CD4-positive, alpha-beta T cell treated with Interleukin-17A for 1 hour (primary cell): ENCODE measurements around the gene GLIPR1L2.

ENCODE experiments used
- DNase-seq: peaks from one replicate; pipeline ENCODE4 v3.0.0-alpha.2; 2020

Gene GLIPR1L2

GRCh38 chr12:75390899-75391538, at the start of gene GLIPR1L2:
Gene GLIPR1L2, plus strand, starts transcription at chr12:75391089. Its CDS starts 28 bp downstream, at chr12:75391117.
- peak; percentile 95 for DNase-seq

GRCh38 chr12:75341873-75342272, 49.0 kb upstream of the GLIPR1L2 start:
- no peak for DNase-seq

DNA sequence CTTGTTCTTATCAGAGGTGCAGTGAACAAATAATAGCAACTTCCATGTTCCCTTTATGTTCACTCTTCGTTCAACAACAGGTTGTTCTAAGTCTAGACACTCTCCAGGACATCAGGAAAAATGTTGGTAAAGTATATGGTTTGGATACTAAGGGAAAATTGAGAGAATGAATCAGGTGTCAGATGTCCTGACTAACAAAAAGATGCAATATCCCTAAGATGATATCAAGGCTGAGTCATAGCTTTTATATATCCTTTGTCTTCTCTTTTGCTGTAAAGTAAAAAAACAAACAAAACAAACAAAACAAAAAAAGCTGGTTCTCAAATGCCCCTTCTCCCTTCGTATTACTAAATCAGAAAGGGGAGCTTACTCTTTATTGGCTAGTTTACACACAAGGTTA, 45.4 kb upstream of the GLIPR1L2 start:
- no peak for DNase-seq

DNA sequence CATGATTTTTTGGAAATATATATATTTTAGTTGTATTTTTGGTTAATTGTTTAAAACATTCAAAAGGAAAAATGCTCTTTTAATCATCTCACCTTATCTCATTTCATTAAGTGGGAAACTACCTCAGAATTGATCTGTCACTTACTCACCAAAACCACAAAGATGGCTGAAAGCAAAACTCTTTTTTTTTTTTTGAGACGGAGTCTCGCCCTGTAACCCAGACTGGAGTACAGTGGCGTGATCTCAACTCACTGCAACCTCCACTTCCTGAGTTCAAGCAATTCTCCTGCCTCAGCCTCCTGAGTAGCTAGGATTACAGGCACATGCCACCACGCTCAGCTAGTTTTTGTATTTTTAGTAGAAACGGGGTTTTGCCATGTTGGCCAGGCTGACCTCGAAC, 44.7 kb upstream of the GLIPR1L2 start:
- DNase-seq = peak; percentile 30

DNA sequence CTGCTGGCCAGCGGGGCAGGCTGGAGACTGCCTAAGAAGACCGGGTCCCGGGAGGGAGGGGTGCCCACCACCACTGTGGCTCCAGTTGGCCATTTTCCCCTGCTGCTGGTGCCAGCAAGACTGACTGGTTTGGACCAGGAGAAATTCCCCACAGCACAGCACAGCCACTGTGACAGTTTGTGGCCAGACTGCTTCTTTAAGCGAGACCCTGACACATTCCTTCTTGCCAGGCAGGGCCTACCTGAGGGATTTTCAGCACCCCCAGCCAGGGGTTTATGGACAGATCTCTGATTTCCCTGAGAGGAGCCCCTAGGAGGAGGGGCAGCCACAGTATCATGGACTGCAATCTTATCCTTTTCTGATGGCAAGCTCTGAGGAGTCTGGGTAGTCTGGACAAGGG, 40.9 kb upstream of the GLIPR1L2 start:
- no peak for DNase-seq

DNA sequence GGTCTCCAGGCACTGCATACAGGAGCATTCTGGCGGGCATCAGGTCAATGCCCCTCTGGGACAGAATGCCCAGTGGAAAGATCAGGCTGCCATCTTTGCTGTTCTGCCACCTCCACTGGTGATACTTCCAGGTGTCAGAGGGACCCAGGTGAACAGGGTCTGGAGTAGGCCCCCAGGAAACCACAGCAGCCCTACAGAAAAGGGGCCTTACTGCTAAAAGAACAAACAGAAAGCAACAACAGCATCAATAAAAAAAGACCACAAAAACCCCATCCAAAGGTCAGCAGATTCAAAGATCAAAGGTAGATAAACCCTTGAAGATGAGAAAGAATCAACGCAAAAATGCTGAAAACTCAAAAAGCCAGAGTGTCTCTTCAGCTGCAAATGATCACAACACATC, 40.5 kb upstream of the GLIPR1L2 start:
- DNase-seq = no peak

- DNase-seq = no peak
These were observed 36.9 kb upstream of the GLIPR1L2 start for GRCh38 chr12:75354011-75354410.

DNA sequence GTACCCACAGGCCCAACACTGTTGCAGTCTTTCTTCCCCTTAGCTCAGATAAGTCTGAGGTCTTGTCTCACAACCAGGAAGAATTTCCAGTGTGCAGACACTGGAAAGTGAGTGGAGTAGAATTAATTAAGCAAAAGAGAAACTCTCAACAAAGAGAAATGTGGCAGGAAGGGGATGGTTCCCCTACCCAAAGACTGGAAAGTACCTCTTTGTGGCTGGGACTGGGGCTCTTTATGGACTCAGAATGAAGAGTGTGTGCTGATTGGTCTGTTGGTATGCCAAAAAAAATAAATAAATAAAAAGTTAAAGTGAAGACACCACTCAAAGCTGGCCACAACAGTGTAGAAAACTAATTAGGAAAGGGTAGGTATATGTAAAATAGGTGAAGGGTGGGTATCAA, 30.0 kb upstream of the GLIPR1L2 start:
- peak; percentile 9 for DNase-seq

GRCh38 chr12:75361408-75361807, 29.5 kb upstream of the GLIPR1L2 start:
- no peak for DNase-seq

DNA sequence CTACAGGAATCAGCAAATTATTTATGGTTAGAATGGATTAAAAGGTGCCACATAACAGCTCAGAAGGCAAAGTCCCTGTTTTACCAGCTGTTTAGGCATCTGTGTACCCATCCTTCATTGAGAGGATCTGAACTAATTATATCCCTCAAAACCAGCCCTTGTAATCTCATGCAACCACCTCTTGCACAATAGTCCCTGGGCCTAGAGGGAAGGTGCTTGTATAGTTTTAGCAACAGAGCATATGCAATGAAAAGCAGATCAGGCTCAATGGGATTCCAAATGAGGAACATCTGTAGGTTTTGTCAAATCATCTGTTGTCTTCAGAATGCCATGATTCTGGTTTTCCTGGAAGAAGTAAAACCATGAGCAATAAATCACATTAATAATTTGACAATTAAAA, 26.0 kb upstream of the GLIPR1L2 start:
- no peak for DNase-seq

GRCh38 chr12:75366629-75367028, 24.3 kb upstream of the GLIPR1L2 start:
- DNase-seq = no peak

DNA sequence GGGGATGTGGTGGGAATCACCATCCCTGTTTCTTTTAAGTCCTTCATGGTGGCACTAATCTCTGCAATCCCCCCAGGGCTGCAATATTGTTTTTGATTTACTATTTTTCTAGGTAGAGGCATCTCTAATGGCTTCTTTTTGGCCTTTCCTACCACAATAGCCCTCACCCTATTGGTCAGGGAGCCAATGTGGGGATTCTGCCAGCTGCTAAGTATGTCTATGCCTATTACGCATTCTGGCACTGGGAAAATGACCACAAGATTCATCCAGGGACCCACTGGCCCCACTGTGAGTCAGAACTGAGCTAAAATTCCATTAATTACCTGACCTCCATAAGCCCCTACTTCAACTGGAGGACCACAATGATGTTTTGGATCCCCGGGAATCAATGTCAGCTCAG, 15.9 kb upstream of the GLIPR1L2 start:
- DNase-seq = no peak

DNA sequence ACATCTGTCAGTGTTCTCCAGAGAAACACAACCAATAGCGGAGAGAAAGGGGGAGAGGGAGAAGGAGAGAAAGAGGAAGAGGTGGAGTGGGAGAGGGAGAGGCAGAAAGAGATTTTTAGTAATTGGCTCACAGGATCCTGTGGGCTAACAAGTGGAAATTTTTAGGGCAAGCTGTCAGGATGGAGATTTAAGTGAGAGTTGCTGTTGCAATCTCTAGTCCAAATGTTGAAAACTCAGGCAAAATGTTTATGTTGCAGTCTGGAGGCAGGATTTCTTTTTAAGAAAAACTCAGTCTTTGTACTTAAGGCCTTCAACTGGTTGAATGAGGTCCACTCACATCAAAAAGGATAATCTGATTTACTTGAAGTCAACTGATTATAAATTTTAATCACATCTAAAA, 12.5 kb upstream of the GLIPR1L2 start:
- no peak for DNase-seq

DNA sequence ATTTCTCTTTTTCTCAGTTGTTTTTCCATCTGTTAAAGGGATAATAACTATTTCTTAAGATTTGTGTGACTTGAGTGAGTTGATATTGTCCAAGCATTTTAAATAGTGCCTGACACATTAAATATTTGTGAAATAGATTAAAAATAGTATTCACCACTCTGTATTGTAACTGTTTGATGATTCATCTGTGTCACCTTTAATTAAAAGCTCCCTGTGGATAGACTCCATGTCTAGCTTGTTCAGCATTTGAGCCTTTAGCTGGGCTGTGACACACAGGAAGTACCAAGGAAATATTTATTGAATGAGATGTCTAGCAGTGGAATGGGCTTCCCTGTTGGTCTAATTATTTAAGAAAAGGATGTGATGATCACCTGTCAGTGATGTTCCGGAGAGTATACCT, 1.8 kb upstream of the GLIPR1L2 start:
- DNase-seq = no peak

GRCh38 chr12:75389706-75390105, 1.2 kb upstream of the GLIPR1L2 start:
- peak; percentile 8 for DNase-seq

DNA sequence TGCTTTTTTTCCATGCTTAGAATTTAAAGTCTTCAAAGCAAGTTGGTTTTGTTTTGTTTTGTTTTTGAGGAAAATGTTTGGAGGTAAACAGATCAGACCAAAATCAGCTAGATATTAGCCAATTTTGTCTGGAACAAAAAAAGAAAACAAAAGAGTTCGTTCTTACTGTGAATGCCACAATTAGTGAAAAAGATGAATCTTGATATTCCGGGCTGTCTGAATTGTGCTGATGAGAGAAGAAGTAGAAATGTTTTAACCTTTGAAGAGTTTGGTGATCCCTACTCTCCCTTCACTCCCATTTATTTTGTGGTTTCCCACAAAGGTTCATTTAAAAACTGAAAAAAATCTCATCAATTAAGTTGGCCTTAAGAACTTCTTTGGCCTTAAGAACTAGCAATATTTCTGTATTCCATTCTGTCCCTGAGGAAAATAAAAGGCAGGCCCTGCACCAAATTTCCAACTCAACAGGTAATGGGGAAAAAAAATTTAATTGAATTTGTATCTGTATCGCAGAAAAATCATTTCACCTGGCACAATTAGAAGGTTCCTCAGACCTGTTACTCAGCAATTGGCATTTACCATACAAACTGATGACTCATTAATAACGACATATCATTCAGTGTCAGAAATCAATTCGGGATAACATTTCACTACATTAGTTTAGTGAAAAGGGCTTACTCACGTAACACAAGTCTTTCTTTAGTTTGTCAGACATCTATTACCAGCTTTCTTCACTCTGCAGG, 562 bp upstream of the GLIPR1L2 start:
- DNase-seq = no peak

DNA sequence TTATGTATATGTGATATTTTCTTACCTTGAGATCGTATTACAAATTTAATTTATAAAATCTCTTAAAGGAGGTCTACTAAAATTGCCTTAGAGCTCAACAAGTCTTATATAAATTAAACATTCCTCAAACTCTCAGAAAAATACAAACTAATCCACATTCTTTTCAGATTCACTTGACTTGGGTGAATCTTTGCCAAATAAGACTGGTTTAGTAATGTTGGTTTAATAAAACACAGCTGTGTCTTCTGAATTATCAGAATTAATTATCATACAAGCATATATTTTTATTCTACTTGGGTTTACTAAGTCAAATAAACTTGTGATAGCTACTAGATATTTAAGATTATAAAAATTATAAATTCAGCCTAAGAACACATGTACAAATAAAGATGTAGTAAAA, 13.3 kb downstream of the GLIPR1L2 start:
- DNase-seq = no peak

DNA sequence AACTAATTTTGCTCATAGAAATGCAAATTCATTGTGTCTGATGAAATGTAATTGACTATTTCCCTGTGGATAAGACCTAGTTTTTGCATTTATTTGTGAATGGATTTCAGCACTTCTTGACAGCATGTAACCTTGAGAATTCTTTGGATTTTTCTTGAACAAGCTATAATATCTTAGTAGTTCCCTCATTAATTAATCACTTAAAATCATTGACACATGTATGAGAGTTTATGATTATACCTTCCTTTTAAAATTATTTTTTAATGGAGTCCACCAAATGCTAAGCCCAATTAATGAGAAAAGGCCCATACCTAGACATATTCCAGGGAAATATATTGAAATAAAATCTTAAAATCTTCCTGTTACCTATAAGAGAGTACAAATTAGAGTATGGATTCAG, 16.8 kb downstream of the GLIPR1L2 start:
- no peak for DNase-seq

- no peak for DNase-seq
These were observed 18.9 kb downstream of the GLIPR1L2 start for GRCh38 chr12:75409830-75410229.

GRCh38 chr12:75414671-75415070, 23.8 kb downstream of the GLIPR1L2 start:
- DNase-seq = no peak

GRCh38 chr12:75419841-75420240, 29.0 kb downstream of the GLIPR1L2 start:
- no peak for DNase-seq

DNA sequence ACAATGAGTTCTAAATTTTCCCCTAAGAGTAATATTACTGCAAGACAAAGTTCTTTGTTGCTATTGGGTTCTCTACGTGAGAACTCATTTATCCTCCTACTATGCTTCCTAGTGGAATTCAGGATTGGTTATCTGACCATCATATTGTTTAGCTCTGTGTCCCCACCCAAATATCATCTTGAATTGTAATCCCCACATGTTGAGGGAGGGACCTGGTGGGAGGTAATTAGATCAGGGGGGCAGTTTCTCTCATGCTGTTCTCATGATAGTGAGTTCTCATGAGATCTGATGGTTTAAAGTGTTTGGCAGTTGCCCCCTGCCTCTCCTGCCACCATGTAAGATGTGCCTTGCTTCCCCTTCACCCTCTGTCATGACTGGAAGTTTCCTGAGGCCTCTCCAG, 36.6 kb downstream of the GLIPR1L2 start:
- no peak for DNase-seq

- no peak for DNase-seq
These were observed 37.9 kb downstream of the GLIPR1L2 start for GRCh38 chr12:75428767-75429166.

GRCh38 chr12:75432924-75433323, 42.0 kb downstream of the GLIPR1L2 start:
- DNase-seq = no peak

DNA sequence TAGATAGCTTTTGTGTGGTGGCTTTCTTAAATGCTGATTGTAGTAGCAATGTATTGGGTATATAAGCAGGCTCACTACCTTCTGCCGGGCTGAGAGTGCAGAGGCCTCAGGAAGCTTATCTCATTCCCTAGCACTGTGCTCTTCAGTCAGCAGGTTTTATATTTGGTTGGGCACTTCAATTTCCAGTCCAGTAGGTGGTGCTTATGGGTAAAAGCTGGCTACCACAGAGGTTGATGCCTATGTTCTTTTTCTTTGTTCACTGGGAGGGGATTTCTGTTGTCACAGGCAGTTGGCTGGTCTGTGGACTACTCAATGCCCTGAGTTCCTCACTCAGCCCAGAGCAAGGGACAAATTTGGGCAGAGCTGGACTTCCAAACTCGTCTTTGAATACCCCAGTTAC, 46.7 kb downstream of the GLIPR1L2 start:
- peak; percentile 71 for DNase-seq
